Activated effector memory CD4-positive, alpha-beta T cell treated with anti-CD3 and anti-CD28 coated beads, Interleukin-2, amount 50 U/mL, for 16 hours (primary cell): ENCODE measurements around the gene GZMH.
"Not testable (repeated sequence)": the region's sequence is repeated elsewhere in the genome, so short reads cannot be mapped to it uniquely, and the experiment has no call there.

Experiments
- DNase-seq: peaks from one replicate; pipeline ENCODE4 v3.0.0-alpha.2; 2020

Gene GZMH

GRCh38 chr14:24591004-24591403 lies 18.5 kb downstream of the GZMH start:
- not testable (repeated sequence) for DNase-seq

GRCh38 chr14:24584402-24584801 lies 25.1 kb downstream of the GZMH start:
- not testable (repeated sequence) for DNase-seq

- DNase-seq, result no peak
These were observed 30.9 kb downstream of the GZMH start for GRCh38 chr14:24578558-24578957.

GRCh38 chr14:24576771-24577170 lies 32.7 kb downstream of the GZMH start:
- DNase-seq, result no peak

- no peak for DNase-seq
These were observed 33.3 kb downstream of the GZMH start, which contains the start of gene CTSG for GRCh38 chr14:24576182-24576581. CTSG (minus strand) TSS chr14:24576250; CDS start chr14:24576223, 27 bp downstream.

- DNase-seq, result no peak
These were observed 35.2 kb downstream of the GZMH start for GRCh38 chr14:24574206-24574774.

GRCh38 chr14:24566318-24566717 lies 43.2 kb downstream of the GZMH start:
- DNase-seq, result no peak

- DNase-seq, result no peak
These were observed 43.7 kb downstream of the GZMH start for GRCh38 chr14:24565766-24566165.

- DNase-seq, result no peak
These were observed 46.0 kb downstream of the GZMH start for GRCh38 chr14:24563505-24563904.

- no peak for DNase-seq
These were observed 52.7 kb downstream of the GZMH start for GRCh38 chr14:24556756-24557155.
